ENCODE results near the gene USP44.
"Not testable (repeated sequence)": the region's sequence is repeated elsewhere in the genome, so short reads cannot be mapped to it uniquely, and the experiment has no call there.

USP44 gene

DNA sequence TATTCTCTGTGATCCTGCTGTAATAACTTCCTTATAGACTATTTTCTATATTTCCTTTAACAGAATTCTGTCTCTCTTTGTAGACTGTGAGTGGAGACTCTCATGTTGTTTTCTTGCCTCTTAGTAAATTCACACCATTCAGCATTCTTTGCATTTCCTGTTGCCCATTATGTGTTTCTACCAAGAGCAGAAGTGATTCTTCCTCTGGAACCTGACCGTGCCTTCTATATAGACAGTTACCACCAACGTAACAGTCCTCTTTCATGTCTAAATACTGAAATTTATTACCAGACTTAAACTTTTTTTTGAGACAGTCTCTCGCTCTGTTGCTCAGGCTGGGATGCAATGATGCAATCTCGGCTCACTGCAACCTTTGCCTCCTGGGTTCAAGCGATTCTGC, 46.2 kb downstream of the USP44 start:
- no peak for DNase-seq

DNA sequence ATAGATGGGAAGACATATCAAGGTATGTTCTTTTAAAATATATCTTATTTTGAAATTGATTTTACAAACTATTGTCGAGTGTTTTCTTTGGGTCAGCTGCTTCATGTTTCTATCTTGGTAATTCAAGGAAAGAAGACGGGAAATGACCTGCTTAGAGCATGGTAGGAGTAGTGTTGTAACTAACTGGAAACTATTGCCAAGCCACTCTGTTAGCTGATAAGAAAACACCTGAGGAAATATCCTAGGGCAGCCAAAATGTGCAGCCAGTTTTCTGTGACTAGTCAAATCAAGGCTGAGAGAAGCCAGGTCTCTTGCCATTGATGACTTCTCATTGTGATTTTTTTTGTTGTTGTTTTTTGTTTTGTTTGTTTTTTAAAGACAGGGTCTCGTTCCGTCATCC, 47.1 kb downstream of the USP44 start:
- no peak for DNase-seq

DNA sequence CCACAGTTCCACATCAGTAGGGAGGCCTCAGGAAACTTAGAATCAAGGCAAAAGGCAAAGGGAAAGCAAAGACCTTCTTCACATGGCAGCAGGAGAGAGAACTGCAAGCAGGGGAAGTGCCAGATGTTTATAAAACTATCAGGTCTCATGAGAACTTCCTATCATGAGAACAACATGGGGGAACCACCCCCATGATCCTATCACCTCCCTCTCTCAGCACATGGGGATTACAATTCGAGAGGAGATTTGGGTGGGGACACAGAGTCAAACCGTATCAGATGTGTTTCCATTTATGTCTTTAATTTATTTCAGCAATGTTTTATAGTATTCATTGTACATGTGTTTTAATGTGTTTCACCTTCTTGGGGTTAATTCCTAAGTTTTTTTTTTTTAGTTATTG, 51.5 kb downstream of the USP44 start:
- DNase-seq = no peak

DNA sequence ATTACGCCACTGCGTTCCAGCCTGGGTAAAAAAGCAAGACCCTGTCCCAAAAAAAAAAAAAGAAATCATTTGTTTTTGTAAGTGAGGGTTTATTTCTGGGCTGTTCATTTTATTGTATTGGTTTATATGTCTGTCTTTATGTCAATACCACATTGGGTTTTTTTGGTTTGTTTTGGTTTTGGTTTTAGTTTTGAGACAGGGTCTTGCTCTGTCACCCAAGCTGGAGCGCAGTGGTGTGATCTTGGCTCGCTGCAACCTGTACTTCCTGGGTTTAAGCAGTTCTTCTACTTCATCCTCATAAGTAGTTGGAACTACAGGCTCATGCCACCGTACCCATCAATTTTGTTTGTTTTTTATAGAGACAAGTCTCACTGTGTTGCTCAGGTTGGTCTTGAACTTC, 52.3 kb downstream of the USP44 start:
- no peak for DNase-seq

DNA sequence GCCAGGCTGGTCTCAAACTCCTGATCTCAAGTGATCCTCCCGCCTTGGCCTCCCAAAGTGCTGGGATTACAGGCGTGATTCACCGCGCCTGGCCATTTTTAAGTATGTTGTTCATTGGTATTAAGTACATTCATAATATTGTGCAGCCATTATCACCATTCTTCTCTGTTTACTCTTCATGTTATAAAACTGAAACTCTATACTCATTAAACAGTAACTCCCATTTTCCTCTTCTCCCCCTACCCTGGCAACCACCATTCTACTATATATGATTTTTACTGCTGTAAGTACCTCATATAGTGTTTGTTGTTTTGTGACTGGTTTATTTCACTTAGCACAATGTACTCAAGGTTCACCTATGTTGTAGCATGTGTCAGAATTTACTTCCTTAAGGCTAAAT, 54.2 kb downstream of the USP44 start:
- DNase-seq = no peak

DNA sequence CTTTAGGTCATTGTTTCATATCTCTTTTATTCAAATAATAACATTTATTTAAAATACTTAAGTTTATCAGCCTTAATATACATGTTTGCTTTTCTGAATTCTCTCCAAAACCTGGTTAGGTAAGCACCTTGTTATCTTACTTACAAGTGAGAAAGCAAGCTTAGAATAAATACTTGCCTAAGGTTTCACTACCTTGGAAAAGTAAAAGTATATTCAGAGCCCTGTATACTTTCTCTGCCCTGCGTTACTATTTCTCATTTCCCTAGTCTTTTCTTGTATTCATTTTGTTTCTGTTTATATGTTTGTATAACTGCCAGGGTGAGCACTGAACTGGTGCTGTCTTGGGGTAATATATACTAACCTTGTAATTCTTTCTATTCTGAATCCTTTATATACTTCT, 55.8 kb downstream of the USP44 start:
- DNase-seq = no peak

DNA sequence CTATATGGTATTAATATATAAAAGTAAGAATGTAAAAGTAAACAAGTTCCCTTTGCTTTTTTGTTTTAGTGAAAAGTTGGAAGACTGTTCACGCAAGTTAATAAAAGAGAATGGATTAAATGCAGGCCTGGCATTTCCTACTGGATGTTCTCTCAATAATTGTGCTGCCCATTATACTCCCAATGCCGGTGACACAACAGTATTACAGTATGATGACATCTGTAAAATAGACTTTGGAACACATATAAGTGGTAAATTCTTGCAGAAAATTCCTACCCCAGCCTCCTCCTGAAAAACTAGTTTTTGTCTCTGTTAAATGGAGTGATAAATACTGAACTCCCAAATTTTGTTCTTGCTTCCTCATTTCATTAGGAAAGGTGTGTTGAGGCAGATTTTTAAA, 56.4 kb downstream of the USP44 start:
- DNase-seq = no peak

DNA sequence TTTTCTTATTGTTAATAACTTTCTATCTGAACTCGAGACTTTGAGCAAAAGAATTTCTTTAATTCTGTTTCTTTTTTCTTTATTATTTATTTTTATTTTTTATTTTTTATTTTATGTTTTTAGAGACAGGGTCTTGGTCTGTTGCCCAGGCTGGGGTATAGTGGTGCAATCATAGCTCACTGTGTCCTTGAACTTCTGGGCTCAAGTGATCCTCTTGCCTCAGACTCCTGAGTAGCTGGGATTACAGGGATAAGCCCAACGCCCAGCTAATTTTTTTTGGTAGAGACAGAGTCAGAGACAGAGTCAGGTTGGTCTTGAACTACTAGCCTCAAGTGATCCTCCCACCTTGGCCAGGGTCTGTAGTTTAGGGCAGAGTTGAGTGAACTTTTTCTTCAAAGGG, 58.8 kb downstream of the USP44 start:
- no peak for DNase-seq

DNA sequence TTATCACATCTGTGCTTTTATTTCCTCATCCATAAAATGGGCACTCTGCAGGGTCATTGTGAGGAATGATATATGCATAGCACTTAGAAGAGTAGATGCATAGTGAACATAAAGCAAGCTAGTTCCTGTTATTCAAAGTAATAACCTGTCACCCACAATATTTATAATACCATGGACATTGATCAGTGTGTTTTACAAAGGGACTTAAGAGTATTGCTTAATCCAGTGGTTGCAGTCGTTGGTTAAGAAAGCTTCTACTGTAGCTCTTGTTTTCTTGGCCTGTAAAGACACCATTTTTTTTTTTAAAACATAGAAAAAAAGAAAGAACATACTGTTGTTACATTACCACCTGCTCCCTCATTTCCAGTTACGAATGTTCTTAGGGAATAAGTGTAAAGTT, 64.3 kb downstream of the USP44 start:
- DNase-seq = no peak

DNA sequence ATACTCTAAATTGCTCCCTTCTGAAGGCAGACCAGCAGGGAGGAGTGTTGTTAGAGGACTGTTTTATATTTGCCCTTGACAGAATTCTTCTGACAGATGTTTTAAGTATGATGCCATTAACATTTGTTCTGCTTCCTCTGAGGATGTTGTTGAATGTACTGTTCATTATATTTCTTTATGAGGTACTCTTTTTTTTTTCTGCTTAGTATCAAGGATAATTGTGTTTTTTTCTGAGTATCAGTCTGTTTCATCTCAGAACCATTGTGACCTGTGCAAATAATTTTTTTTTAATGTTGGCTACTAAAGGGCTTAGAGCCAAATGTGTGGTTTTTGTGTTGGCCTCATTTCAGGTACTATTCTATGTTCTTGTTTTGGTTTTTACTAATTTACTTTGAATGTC, 66.8 kb downstream of the USP44 start:
- DNase-seq = no peak

DNA sequence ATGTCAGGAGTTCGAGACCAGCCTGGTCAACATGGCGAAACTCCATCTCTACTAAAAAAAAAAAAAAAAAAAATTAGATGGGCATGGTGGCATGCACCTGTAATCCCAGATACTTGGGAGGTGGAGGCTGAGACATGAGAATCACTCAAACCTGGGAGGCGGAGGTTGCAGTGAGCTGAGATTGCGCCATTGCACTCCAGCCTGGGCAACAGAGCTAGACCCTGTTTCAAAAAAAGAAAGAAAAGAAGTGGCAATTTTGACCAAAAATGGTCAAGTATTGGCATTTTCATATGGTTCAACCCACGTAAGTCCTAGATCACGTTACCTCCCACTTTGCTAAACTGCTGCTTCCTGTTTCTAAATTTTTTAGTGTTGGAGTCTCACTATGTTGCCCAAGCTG, 68.7 kb downstream of the USP44 start:
- not testable (repeated sequence) for DNase-seq

DNA sequence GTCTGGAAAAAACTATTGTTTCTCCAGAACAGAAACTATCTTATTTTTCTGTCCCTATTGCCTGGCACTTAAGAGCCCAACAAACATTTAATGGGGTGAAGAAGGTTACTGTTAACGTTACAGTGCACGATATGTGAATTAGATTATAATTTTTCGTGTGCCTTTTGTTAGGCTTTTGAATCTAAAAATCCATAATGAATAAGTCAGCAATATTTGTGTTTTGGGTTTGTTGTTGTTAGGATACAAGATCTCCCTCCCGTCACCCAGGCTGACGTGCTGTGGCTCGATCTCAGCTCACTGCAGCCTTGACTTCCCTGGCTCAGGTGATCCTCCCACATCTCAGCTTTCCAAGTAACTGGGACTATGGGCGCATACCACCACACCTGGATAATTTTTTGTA, 69.4 kb downstream of the USP44 start:
- DNase-seq = no peak

DNA sequence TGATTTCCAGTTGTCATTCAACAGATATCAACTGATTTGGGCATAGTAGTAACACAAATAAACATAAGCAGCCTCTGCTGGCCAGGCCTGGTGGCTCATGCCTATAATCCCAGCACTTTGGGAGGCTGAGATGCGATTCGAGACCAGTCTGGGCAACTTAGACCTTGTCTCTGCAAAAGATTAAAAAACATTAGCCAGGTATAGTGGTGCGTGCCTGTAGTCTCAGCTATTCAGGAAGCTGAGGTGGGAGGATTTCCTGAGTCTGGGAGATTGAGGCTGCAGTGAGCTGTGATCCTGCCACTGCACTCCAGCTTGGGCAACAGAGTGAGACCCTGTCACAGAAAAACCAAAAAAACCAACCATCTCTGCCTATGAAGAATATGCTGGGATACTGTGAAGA, 70.2 kb downstream of the USP44 start:
- DNase-seq = no peak

DNA sequence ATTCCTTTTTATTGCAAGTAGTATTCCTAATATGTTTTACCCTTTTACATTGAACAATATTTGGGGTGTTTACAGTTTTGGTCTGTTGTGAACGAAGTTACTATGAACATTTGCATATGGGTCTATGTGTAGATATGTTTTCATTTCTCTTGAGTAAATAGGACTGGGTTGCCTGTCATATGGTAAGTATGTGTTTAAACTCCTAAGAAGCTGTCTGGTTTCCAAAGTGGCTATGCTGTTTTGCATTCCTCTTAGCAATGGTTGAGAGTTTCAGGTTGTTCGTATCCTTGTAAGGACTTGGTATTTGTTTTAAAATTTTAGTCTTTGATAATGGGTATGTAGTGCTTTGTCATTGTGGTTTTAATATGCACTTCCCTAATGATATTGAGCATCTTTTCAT, 71.0 kb downstream of the USP44 start:
- DNase-seq = no peak

DNA sequence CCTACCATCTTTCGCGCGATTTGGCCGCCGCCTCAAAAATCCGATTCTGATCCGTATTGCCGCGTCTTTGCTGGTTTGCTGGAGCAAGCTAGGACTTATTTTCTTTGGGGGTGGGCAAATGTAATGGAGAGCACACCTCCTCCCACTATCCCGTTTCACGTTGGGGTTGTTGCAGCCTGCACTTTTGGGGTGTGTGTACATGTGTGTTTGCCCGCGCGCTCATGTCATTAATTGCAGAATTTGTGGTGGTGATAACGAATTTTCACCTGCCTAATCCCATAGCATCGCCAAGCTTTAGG, 76.7 kb downstream of the USP44 start:
- DNase-seq = no peak

DNA sequence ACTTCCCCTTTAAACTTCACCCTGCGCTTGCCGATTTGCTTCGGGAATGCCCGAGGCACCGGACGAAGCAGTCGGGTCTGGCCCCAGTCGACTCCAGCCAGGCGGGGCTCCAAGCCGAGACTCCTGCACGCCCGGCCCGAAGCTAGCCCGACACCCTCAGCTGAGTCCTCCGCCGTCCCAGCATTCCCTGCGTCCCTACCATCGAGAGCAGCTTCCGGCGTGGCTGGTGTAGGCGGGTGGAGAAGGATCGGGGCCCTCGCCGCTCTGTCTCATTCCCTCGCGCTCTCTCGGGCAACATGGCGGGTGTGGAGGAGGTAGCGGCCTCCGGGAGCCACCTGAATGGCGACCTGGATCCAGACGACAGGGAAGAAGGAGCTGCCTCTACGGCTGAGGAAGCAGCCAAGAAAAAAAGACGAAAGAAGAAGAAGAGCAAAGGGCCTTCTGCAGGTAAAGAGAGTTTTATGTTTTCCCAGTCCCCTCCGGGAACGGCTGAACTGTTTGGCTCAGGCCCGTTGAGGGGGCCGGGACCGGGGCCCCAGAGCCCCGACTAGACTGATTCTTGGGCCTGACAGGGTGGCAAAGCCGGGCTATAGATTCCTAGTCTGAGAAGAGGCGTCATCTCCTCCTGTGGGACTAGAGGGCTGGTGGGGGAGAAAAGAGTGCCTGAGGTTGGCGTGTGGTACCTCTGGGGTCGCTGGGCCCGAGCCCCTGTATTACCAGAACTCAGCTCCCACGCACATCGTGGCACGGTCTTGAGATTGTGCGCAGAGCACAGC, 77.2 kb downstream of the USP44 start, which contains the start of gene METAP2:
METAP2 (plus strand) TSS at position 269 of the 776 bp plus-strand sequence; CDS start at position 297, 28 bp downstream.
- peak; percentile 91 for DNase-seq

DNA sequence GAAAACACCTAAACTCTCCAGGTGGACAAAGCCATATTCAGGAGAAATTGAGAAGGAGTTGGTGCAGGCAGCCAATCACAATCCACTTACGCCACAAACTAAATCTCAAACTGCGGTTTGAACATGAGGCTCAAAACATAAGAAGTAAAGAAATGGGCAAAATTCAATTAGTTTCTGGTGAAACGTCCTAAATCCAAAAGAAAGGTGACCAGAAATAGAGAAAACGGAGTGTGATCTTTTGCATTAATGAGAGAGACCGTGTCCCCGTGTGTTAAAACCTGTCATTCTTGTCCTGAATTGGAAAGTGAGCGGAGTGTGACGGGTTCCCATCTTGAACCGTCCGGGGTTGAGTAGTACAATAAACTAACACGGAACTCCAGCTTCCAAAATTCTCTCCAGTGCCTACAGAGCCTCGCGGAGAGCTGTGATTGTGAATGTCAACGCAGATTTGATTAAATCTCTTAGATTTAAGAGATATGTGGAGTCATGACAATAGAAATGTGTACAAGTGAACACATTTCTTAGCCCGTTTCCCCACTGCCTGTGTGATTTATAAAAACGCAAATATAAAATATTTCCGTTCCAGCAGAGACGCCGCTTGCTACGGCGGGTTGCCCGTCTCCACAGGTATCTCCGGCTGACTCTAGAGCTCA, 77.9 kb downstream of the USP44 start:
- peak; percentile 15 for DNase-seq

DNA sequence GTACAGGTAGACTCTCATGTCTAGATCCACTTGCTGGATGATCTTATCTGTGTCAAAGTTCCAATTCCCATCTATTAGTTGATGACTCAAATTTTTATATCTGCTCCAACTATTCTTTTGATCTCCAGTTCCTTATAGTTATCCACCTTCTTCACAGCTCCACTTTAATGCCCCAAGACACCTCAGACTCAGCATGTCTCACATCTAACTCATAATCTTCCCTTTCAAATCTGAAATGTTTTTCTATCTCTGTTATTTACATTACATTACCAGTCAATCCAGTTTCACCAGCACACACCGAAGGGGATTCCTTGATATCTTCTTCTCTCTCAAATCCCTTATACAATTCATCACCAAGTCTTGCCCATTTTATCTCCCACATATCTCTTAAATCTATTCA, 81.0 kb downstream of the USP44 start:
- DNase-seq = no peak
